ENCODE results near the gene TMEM143.

DNA sequence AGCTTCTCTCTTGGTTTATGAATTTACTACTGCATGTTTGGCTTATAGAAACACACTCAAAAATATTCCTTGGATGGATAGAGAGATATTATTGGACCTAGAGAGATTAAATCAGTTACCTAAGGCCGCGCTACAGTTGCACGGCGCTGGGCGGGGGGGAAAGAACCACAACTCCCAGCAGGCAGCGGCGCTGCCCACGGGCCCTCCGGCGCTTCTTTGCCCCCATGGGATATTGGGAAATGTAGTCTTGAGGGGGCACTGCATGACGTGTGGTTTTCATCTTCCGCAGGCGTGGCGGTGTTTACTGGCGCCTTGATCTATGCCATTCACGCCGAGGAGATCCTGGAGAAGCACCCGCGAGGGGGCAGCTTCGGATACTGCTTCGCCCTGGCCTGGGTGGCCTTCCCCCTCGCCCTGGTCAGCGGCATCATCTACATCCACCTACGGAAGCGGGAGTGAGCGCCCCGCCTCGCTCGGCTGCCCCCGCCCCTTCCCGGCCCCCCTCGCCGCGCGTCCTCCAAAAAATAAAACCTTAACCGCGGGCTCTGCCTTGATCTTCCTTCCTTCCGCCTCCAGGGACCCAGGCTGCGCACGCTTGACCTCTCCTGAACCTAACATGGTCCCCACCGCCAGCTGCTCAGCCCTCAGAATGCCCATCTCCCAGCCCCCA is 33.6 kb downstream of the TMEM143 start:
- TF ChIP-seq POLR2A (IDR thresholded peaks at IDR 0.05): peak in 1 of 4 donors; percentile 65
- TF ChIP-seq, protein P1, sequence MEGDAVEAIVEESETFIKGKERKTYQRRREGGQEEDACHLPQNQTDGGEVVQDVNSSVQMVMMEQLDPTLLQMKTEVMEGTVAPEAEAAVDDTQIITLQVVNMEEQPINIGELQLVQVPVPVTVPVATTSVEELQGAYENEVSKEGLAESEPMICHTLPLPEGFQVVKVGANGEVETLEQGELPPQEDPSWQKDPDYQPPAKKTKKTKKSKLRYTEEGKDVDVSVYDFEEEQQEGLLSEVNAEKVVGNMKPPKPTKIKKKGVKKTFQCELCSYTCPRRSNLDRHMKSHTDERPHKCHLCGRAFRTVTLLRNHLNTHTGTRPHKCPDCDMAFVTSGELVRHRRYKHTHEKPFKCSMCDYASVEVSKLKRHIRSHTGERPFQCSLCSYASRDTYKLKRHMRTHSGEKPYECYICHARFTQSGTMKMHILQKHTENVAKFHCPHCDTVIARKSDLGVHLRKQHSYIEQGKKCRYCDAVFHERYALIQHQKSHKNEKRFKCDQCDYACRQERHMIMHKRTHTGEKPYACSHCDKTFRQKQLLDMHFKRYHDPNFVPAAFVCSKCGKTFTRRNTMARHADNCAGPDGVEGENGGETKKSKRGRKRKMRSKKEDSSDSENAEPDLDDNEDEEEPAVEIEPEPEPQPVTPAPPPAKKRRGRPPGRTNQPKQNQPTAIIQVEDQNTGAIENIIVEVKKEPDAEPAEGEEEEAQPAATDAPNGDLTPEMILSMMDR (IDR thresholded peaks at IDR 0.05): peak in 2 of 6 experiments; percentile 14 to 20
- peak; percentile 53 to 70 for TF ChIP-seq POLR2AphosphoS5 (IDR thresholded peaks at IDR 0.05)

Data from upper lobe of left lung (tissue), 4 donors.